Transverse colon (tissue), 4 donors: ENCODE results near the gene REG1A. TPM values are rescaled to one million over a fixed set of nuclear protein-coding genes. Genes with fewer than 3 reads are reported as not detected.

Source experiments
- DNase-seq: peaks from one replicate; pipeline ENCODE4 v3.0.0-alpha.2; 2019
- H3K27ac ChIP-seq, 4 donors: fragments of 200-600 bp; sonication (generic); 2 replicates each; pipeline ENCODE4 v1.5.1; 2016 to 2018; ENCODE audit warnings: inconsistent platforms in 4 of 4
- H3K27me3 ChIP-seq: fragments of 200-600 bp; sonication (generic); 2 replicates; pipeline ENCODE4 v1.5.1; 2017; ENCODE audit warnings: inconsistent platforms
- H3K36me3 ChIP-seq, 4 donors: fragments of 200-600 bp; sonication (generic); 2 replicates each; pipeline ENCODE4 v1.5.1; 2017 to 2019; ENCODE audit warnings: inconsistent platforms in 4 of 4
- H3K4me1 ChIP-seq, 4 donors: fragments of 200-600 bp; sonication (generic); 2 replicates each; pipeline ENCODE4 v1.5.1; 2017 to 2020; ENCODE audit warnings: inconsistent platforms in 4 of 4
- H3K4me3 ChIP-seq, 4 donors: fragments of 200-600 bp; sonication (generic); 1 replicate in 1 of 4; 2 replicates in 3 of 4; pipeline versions ENCODE4 v1.5.1 to v1.6.1; 2017 to 2019; ENCODE audit warnings: inconsistent platforms in 4 of 4
- H3K9me3 ChIP-seq, 2 donors: fragments of 200-600 bp; sonication (generic); 2 replicates each; pipeline ENCODE4 v1.5.1; 2017 to 2019; ENCODE audit warnings: inconsistent platforms in 2 of 2
- CTCF ChIP-seq, 5 experiments: fragments of 200-600 bp in 3 of 5; fragments of 450-650 bp in 2 of 5; sonication (generic) in 3 of 5; IDR thresholded peaks; 1 replicate in 2 of 5; 2 replicates in 3 of 5; pipeline ENCODE4 v1.5.1; 2016 to 2017; ENCODE audit warnings: antibody characterized with exemption in 5 of 5, inconsistent platforms in 3 of 5, mild to moderate bottlenecking in 2 of 5, moderate library complexity in 1 of 5
- EP300 ChIP-seq: sonication (generic); formaldehyde crosslinking; IDR thresholded peaks from one replicate; pipeline ENCODE4 v1.6.1; 2017; ENCODE audit warnings: antibody characterized with exemption, low read depth
- POLR2A ChIP-seq: fragments of 450-650 bp; IDR thresholded peaks from one replicate; pipeline ENCODE4 v1.6.1; 2016; ENCODE audit warnings: antibody characterized with exemption, mild to moderate bottlenecking, moderate library complexity
- POLR2AphosphoS5 ChIP-seq, 3 donors: sonication (generic); formaldehyde crosslinking; IDR thresholded peaks; one replicate each; pipeline ENCODE4 v1.6.1; 2016; ENCODE audit warnings: antibody characterized with exemption in 3 of 3
- WGBS, 2 donors: methylation state at CpG; one replicate each; pipeline ENCODE4 v1.1.5; 2018; ENCODE audit warnings: low coverage in 1 of 2; 5-methylcytosine and 5-hydroxymethylcytosine counted together
- in situ Hi-C, 4 donors: fragments of 200-750 bp; cut with MboI; loops; one replicate each; pipeline versions ENCODE4 v1.15.0 to v1.15.1; 2017; ENCODE audit warnings: low sequenced_read_pairs in 3 of 4, low pct_ligation_motif_present in 1 of 4, low pct_unique_long_range_greater_than_20kb in 1 of 4
- intact Hi-C: fragments of 100-400 bp; cut with DNase I; formaldehyde crosslinking; loops from one replicate; pipeline ENCODE4 v1.15.1; 2023; ENCODE audit warnings: low total_unique reads
- total RNA-seq, 4 donors: library from RNA; depleted of rRNA; stranded (reverse); fragments of >200 nt; gene quantifications; one replicate each; pipeline ENCODE4 v1.1.0, GENCODE V29; 2016

The REG1A gene
- total RNA-seq, 4 donors from 2014 or later = not detected

GRCh38 chr2:79090693-79091092 is 29.6 kb upstream of the REG1A start:
- 46 to 53% methylated on average over 4 of the region's 4 CpGs for WGBS, 2 donors
- intact Hi-C loops = no loop called here
- DNase-seq = no peak

GRCh38 chr2:79097843-79098242 is 22.4 kb upstream of the REG1A start:
- no peak for DNase-seq
- 82 to 90% methylated on average over 6 of the region's 6 CpGs for WGBS, 2 donors
- in situ Hi-C loops (no loop called here), intact Hi-C loops (loop anchor here (2.0 kb wide), 1 partner anchor 19 kb away; no protein-coding TSS in a partner anchor)
- TF ChIP-seq CTCF (IDR thresholded peaks at IDR 0.05) (no peak), POLR2AphosphoS5 (IDR thresholded peaks at IDR 0.05) (no peak), EP300 (no peak), POLR2A (no peak)
- peaks cover 0 to 13% of the 10 kb centered on the region in 2 donors for H3K9me3 ChIP-seq
- H3K4me3 ChIP-seq = no peak overlapping the region
- H3K36me3 ChIP-seq = no peaks in the 10 kb centered on the region
- H3K4me1 ChIP-seq = no peaks in the 10 kb centered on the region
- H3K27me3 ChIP-seq = peaks cover 36% of the 10 kb centered on the region
- H3K27ac ChIP-seq = no peak overlapping the region

More at GRCh38 chr2:79090693-79091092, 29.6 kb upstream of the REG1A start:
- no peaks in the 10 kb centered on the region for H3K9me3 ChIP-seq
- TF ChIP-seq EP300 = no peak
- no peak for TF ChIP-seq POLR2AphosphoS5 (IDR thresholded peaks at IDR 0.05)
- no peak for TF ChIP-seq CTCF (IDR thresholded peaks at IDR 0.05)
- TF ChIP-seq POLR2A = no peak
- no peaks in the 10 kb centered on the region for H3K36me3 ChIP-seq
- H3K27ac ChIP-seq = no peak overlapping the region
- in situ Hi-C loops = no loop called here
- H3K27me3 ChIP-seq = peaks cover 48% of the 10 kb centered on the region
- H3K4me3 ChIP-seq = no peak overlapping the region
- peaks cover 0 to 4% (median 1%) of the 10 kb centered on the region in 4 donors for H3K4me1 ChIP-seq

- WGBS, 2 donors = 72% methylated on average over 7 of the region's 7 CpGs; no CpG with 5 or more reads in 1 of the 2 donors
- intact Hi-C loops (no loop called here), in situ Hi-C loops (no loop called here)
- Histone ChIP-seq H3K27ac (no peak overlapping the region), H3K9me3 (peaks cover 0 to 13% of the 10 kb centered on the region in 2 donors), H3K27me3 (peaks cover 36% of the 10 kb centered on the region), H3K36me3 (no peaks in the 10 kb centered on the region), H3K4me1 (no peaks in the 10 kb centered on the region), H3K4me3 (no peak overlapping the region)
- DNase-seq = no peak
- TF ChIP-seq CTCF (IDR thresholded peaks at IDR 0.05) = no peak
- TF ChIP-seq EP300 = no peak
- TF ChIP-seq POLR2A = no peak
These were observed 21.1 kb upstream of the REG1A start for GRCh38 chr2:79099140-79099686.

GRCh38 chr2:79100285-79100684 is 20.0 kb upstream of the REG1A start:
- no peak for TF ChIP-seq POLR2AphosphoS5 (IDR thresholded peaks at IDR 0.05)
- TF ChIP-seq EP300 = no peak
- no peak for TF ChIP-seq POLR2A
- no peak for TF ChIP-seq CTCF (IDR thresholded peaks at IDR 0.05)
- no peaks in the 10 kb centered on the region for H3K36me3 ChIP-seq
- intact Hi-C loops (no loop called here), in situ Hi-C loops (no loop called here)
- H3K9me3 ChIP-seq = peaks cover 0 to 13% of the 10 kb centered on the region in 2 donors
- no peak overlapping the region for H3K4me3 ChIP-seq
- no peak for DNase-seq
- H3K27ac ChIP-seq = no peak overlapping the region
- WGBS, 2 donors = 77 to 81% methylated on average over 1 of the region's 1 CpG
- peaks cover 32% of the 10 kb centered on the region for H3K27me3 ChIP-seq
- H3K4me1 ChIP-seq = no peaks in the 10 kb centered on the region
